HG03103 (cell line): Measurements from ENCODE around the gene MANSC1.

ENCODE experiments used
- ATAC-seq: cut with Tn5 transposase; IDR thresholded peaks from one replicate; pipeline ENCODE4 v1.9.1; 2021; ENCODE audit warnings: low read depth; ENCODE audit not compliant: unreplicated experiment

Gene MANSC1

GRCh38 chr12:12349711-12350665 is at the start of gene MANSC1:
TSS of gene MANSC1 (minus strand) at chr12:12350242. CDS start at chr12:12343314, 6,928 bp downstream.
- no peak for ATAC-seq

GRCh38 chr12:12399161-12399560 is 49.1 kb upstream of the MANSC1 start:
- no peak for ATAC-seq

GRCh38 chr12:12398026-12398859 is 48.2 kb upstream of the MANSC1 start:
- ATAC-seq, result no peak

- ATAC-seq, result no peak
Measured at GRCh38 chr12:12397184-12397583, 47.1 kb upstream of the MANSC1 start.

GRCh38 chr12:12396694-12397093 is 46.7 kb upstream of the MANSC1 start:
- no peak for ATAC-seq

GRCh38 chr12:12393171-12393570 is 43.1 kb upstream of the MANSC1 start:
- no peak for ATAC-seq

GRCh38 chr12:12392413-12392812 is 42.4 kb upstream of the MANSC1 start:
- no peak for ATAC-seq

GRCh38 chr12:12387501-12387900 is 37.5 kb upstream of the MANSC1 start:
- no peak for ATAC-seq

- ATAC-seq, result no peak
Measured at GRCh38 chr12:12384571-12385340, 34.7 kb upstream of the MANSC1 start.

- ATAC-seq, result no peak
Measured at GRCh38 chr12:12381982-12382381, 31.9 kb upstream of the MANSC1 start.

- no peak for ATAC-seq
Measured at GRCh38 chr12:12380949-12381593, 31.0 kb upstream of the MANSC1 start.

- ATAC-seq, result no peak
Measured at GRCh38 chr12:12379831-12380730, 30.0 kb upstream of the MANSC1 start.

- ATAC-seq, result no peak
Measured at GRCh38 chr12:12378616-12379015, 28.6 kb upstream of the MANSC1 start.

- ATAC-seq, result no peak
Measured at GRCh38 chr12:12376646-12377448, 26.8 kb upstream of the MANSC1 start.

GRCh38 chr12:12372946-12373722 is 23.1 kb upstream of the MANSC1 start:
- no peak for ATAC-seq

GRCh38 chr12:12367482-12367998 is 17.5 kb upstream of the MANSC1 start:
- no peak for ATAC-seq

GRCh38 chr12:12366701-12367481 is 16.8 kb upstream of the MANSC1 start:
- no peak for ATAC-seq
